Thoracic aorta (tissue), 2 donors: Measurements from ENCODE around the gene COG7. TPM values are rescaled to one million over a fixed set of nuclear protein-coding genes. Genes with fewer than 3 reads are reported as not detected.

ENCODE experiments used
- ATAC-seq: fragments of 150-250 bp; one replicate; pipeline ENCODE4 v1.8.0; 2017; ENCODE audit warnings: low read depth; ENCODE audit not compliant: insufficient number of reproducible peaks, low FRiP score
- DNase-seq: peaks from one replicate; pipeline ENCODE4 v3.0.0-alpha.2; 2020; ENCODE audit warnings: low spot score
- H3K27ac ChIP-seq, 2 donors: fragments of 200-600 bp; sonication (generic); 1 replicate in 1 of 2; 2 replicates in 1 of 2; pipeline ENCODE4 v1.5.1; 2016; ENCODE audit warnings: mild to moderate bottlenecking in 2 of 2, moderate library complexity in 2 of 2
- H3K27me3 ChIP-seq: fragments of 200-600 bp; sonication (generic); replicated peaks from 2 replicates; pipeline ENCODE4 v1.6.0; 2016; ENCODE audit warnings: mild to moderate bottlenecking; ENCODE audit not compliant: insufficient read depth
- H3K36me3 ChIP-seq: fragments of 200-600 bp; sonication (generic); one replicate; pipeline ENCODE4 v1.5.1; 2016
- H3K4me1 ChIP-seq, 2 donors: fragments of 200-600 bp; sonication (generic); 1 replicate in 1 of 2; 2 replicates in 1 of 2; pipeline versions ENCODE4 v1.5.1 to v1.6.0; 2016; ENCODE audit warnings: low read depth in 2 of 2, mild to moderate bottlenecking in 1 of 2; ENCODE audit not compliant: control insufficient read depth in 1 of 2
- H3K4me3 ChIP-seq: fragments of 200-600 bp; sonication (generic); 2 replicates; pipeline ENCODE4 v1.5.1; 2016; ENCODE audit warnings: mild to moderate bottlenecking
- H3K9me3 ChIP-seq: fragments of 200-600 bp; sonication (generic); 2 replicates; pipeline ENCODE4 v1.5.1; 2016
- total RNA-seq, 2 donors: library from RNA; depleted of rRNA; stranded (reverse); fragments of >200 nt; gene quantifications; one replicate each; pipeline versions ENCODE4 v1.1.0 to v1.2.3, GENCODE V29; 2016
- TF ChIP-seq, protein P1 (sequence below): fragments of 200-600 bp; sonication (generic); IDR thresholded peaks from one replicate; pipeline ENCODE4 v1.5.1; 2019; ENCODE audit warnings: antibody characterized with exemption

Gene COG7
- total RNA-seq, 2 donors from 2014 or later = 27.8 to 37.6 TPM

DNA sequence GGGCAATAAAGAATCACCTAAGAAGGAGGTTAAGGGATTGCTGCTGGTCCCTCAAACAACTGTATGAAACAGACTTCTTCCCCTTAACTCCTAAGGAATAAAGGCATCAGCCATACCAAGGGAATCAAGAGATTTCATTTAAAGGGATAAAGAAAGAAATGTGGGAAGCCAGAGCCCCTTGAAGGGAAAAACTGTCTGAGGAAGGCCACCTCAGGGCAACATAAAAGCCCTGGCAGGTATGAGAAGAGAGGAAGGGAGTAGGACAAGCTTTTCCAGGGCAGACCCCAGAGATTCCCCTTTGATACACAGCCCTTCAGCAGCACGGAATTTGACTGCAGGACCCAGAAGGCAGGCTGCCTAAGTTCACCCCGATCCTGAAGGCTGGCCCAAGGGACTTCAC lies 43.5 kb downstream of the COG7 start:
- ATAC-seq = no peak
- Histone ChIP-seq H3K4me1 (no peaks in the 10 kb centered on the region), H3K9me3 (no peaks in the 10 kb centered on the region), H3K27me3 (no peaks in the 10 kb centered on the region), H3K4me3 (no peak overlapping the region), H3K36me3 (peaks cover 53% of the 10 kb centered on the region), H3K27ac (no peak overlapping the region)
- DNase-seq = no peak
- TF ChIP-seq, protein P1, sequence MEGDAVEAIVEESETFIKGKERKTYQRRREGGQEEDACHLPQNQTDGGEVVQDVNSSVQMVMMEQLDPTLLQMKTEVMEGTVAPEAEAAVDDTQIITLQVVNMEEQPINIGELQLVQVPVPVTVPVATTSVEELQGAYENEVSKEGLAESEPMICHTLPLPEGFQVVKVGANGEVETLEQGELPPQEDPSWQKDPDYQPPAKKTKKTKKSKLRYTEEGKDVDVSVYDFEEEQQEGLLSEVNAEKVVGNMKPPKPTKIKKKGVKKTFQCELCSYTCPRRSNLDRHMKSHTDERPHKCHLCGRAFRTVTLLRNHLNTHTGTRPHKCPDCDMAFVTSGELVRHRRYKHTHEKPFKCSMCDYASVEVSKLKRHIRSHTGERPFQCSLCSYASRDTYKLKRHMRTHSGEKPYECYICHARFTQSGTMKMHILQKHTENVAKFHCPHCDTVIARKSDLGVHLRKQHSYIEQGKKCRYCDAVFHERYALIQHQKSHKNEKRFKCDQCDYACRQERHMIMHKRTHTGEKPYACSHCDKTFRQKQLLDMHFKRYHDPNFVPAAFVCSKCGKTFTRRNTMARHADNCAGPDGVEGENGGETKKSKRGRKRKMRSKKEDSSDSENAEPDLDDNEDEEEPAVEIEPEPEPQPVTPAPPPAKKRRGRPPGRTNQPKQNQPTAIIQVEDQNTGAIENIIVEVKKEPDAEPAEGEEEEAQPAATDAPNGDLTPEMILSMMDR = no peak

DNA sequence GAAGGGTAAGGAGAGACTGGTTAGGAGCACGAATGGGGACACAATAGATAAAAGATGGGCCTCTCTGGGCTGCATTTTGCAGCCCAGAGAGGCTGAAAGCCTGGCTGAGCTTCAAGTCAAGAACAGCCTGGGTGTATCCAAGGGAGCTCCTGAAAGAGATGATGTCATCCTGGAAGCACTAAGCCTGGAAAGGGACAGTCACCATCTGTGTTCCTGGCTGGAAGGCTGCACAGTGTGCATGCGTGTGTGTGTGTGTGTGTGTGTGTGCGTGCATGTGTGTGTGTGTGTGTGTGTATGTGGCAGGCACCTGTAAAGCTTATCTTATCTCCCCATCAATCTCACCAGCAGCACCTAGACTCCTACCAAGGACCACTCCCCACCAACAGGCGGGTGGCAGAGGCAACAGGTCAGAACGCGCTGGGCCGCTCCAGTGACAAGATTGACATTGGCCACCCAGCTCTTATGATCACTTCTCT lies 44.1 kb downstream of the COG7 start:
- Histone ChIP-seq H3K9me3 (no peaks in the 10 kb centered on the region), H3K27me3 (no peaks in the 10 kb centered on the region), H3K36me3 (peaks cover 53% of the 10 kb centered on the region), H3K4me1 (no peaks in the 10 kb centered on the region), H3K4me3 (no peak overlapping the region), H3K27ac (no peak overlapping the region)
- no peak for DNase-seq
- TF ChIP-seq, protein P1 = no peak
- no peak for ATAC-seq

DNA sequence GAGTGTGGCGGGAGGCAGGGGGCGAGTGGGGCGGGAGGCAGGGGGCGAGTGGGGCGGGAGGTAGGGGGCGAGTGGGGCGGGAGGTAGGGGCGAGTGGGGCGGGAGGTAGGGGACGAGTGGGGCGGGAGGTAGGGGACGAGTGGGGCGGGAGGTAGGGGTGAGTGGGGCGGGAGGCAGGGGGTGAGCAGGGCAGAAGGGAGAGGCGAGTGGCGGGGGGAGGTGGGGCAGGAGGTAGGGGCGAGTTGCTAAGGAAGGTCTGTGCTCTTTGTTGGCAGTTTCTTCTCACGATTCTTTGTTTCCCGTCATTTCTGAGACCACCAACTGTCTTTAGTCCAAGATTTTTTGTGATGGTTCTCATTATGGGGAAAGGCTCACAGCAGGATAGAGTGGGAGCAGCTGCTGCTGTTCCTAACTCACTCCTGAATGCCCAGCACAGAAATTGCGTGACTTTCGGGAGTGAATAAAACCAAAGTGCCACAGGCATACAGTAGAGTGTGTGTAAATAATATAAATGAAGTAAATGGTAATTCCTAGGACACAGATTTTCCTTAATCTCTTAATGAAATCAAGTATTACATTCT lies 44.7 kb downstream of the COG7 start:
- Histone ChIP-seq H3K27ac (no peak overlapping the region), H3K9me3 (no peaks in the 10 kb centered on the region), H3K36me3 (peaks cover 56% of the 10 kb centered on the region), H3K4me3 (no peak overlapping the region), H3K27me3 (no peaks in the 10 kb centered on the region), H3K4me1 (no peaks in the 10 kb centered on the region)
- TF ChIP-seq, protein P1 = no peak
- DNase-seq = no peak
- no peak for ATAC-seq

DNA sequence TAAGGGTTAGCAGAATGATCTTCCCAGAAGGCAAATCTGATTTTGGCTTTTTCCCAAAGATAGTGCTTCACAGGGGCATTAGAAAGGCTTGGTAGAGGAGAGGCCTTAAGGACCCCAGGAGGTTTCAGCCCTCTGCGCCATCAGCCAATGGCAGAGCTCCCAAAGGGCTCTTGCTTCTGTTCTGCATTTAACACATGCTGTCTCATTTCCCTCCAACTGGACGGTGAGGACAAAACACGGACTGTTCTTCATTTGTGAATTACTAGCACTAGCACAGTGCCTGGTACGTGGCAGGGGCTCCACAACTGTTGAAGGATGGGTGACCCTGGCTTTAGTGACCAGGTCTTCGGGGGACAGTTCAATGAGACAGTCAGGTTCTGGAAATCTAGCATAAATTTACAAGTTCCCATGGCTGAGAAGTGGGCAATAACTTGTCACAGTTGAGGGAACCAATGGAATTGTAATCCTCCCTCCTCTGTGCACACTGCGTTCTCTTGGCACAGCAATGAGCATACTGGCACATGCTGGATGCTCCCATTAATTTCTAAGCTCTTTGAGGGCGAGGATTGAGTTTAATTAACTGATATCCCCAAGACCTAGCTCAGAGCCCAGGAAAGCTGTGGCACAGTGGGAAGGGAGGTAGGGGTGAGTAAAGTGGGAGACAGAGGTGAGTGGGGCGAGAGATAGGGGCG lies 45.4 kb downstream of the COG7 start:
- Histone ChIP-seq H3K4me1 (no peaks in the 10 kb centered on the region), H3K27ac (no peak overlapping the region)
- ATAC-seq = no peak

DNA sequence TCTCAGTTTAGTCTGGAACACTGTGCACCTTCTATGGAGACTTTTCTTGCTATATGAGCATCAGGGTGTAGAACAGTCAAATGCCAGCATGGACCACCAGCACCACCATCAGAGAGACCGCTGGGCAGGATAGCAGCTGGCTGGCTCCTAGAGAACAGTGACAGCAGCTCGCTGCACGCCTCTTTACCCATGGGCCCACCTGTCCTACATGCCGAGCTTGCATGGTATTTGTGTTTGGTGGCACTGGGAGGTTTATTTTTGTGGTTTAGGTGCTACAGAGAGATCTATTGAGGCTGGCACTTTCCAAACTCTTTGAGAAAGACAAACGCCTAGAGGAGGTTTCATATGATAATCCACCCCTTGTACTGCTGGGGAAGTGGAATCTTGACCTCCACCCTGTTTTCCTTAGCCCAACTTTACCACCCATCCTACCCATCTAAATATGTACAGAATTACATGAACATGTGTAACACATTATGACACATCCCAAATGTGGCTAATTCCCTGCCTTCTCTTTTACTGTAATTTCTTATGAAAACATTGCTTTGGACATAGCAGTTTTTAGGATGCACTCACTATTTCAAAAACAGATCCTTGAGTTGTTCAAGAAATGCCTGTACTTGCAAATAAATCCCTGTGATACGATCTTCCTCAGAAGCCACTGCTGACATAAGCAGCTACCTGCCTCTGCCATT lies 46.3 kb downstream of the COG7 start:
- H3K9me3 ChIP-seq = no peaks in the 10 kb centered on the region
- ATAC-seq = no peak
- H3K4me1 ChIP-seq = no peaks in the 10 kb centered on the region
- no peak overlapping the region for H3K27ac ChIP-seq
- H3K36me3 ChIP-seq = peaks cover 53% of the 10 kb centered on the region
- DNase-seq = no peak
- TF ChIP-seq, protein P1 = no peak
- H3K4me3 ChIP-seq = no peak overlapping the region
- H3K27me3 ChIP-seq = no peaks in the 10 kb centered on the region

More for the DNA sequence above, 45.4 kb downstream of the COG7 start:
- Histone ChIP-seq H3K9me3 (no peaks in the 10 kb centered on the region), H3K36me3 (peaks cover 58% of the 10 kb centered on the region), H3K27me3 (no peaks in the 10 kb centered on the region), H3K4me3 (no peak overlapping the region)
- no peak for DNase-seq
- TF ChIP-seq, protein P1 = no peak
